NCI-H1694 (cell line): ENCODE measurements around the gene THAP10.
"Not testable (repeated sequence)": the region's sequence is repeated elsewhere in the genome, so short reads cannot be mapped to it uniquely, and the experiment has no call there.

Source experiments
- DNase-seq: peaks from one replicate; lab custom pipeline; 2025; lab: John Stamatoyannopoulos, UW

THAP10 gene

DNA sequence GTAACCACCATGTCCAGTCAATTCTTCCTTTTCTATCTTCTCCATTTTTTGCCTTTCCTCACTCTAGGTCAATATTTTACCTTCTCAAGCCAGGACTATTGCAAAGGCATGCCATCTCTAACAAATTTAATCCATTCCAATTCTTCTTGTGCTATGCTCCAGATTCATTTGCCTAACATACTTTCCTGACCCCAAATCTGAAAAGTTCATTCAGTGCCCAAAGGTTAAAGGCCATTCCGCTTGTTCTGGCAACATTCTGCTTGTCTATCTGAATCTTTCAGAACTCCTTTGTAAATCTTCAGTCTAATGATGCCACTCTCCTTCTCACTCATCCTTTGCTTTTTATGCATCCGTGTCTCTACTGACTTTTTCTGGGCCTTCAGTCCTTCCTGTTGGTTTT lies 15.6 kb downstream of the THAP10 start:
- DNase-seq, result no peak

DNA sequence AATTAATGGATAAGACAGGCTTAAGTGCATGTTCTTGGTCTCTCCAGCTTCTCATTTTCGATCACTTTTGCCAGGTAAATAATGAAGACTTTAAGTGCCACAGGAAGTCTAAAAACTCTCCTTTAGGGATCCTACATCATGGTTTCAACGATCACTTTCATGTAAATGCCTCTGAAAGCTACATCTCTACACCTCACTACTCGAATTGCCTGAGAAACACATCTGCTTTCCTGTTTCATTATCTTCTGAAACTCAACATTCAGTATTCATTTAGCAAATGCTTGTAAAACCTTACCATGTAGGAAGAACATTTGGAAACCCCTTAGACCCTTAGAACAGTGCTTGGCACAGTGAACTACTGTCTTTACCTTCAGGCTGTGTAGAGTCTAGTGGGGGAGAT lies 16.2 kb downstream of the THAP10 start:
- no peak for DNase-seq

- no peak for DNase-seq
These were observed 17.0 kb downstream of the THAP10 start for GRCh38 chr15:70875001-70875782.

- DNase-seq, result no peak
These were observed 18.8 kb downstream of the THAP10 start for GRCh38 chr15:70873232-70874054.

DNA sequence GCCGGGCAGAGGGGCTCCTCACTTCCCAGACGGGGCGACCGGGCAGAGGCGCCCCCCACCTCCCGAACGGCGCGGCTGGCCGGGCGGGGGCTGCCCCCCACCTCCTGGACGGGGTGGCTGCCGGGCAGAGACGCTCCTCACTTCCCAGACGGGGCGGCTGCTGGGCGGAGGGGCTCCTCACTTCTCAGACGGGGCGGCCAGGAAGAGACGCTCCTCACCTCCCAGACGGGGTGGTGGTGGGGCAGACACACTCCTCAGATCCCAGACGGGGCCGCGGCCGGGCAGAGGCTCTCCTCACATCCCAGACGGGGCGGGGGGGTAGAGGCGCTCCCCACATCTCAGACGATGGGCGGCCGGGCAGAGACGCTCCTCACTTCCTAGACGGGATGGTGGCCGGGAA lies 20.7 kb downstream of the THAP10 start:
- not testable (repeated sequence) for DNase-seq

DNA sequence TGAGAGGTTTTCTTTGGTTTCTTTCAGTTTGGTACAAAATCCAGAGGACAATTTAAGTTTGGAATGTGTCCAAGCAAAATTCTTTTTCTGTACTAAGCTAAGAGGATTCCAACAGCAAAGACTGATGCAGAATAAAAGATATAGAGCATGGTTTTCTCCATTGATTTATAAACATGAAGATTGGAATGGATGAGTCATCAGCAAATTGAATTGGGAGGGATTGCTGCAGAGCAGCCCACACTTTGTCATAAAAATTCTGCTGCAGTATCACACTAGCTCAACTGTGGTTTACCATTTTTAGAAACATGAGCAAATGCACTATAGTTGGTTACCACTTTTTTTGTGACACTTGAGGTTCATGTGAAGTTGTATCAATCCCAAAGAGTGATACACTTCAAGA lies 22.2 kb downstream of the THAP10 start:
- no peak for DNase-seq

GRCh38 chr15:70869346-70869745 lies 22.9 kb downstream of the THAP10 start:
- no peak for DNase-seq

DNA sequence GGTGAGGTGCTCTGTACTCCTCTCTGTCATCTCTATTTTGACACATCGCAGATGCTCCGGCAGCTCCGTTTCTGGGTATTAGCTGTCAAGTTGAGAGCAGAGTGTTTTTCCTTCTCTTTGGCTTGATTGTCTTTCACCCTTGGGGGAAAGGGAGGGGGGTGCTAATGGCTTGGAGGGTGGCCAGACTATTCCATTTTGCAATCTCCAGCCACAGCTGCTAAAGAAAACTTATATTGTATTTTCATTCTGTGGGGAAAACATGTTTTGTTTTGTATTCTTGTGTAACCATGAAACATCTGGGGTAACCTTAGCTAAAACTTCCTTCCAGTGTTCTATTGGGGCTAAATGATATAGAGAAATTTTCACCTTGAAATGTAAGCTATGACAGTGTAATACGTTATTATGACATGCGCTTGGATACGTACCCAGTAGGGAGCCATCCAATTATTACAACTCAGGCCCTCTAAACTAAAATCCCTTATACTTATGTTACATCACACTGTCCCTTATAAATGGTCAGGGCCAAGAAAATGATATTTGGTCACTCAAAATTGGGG lies 24.2 kb downstream of the THAP10 start:
- DNase-seq, result no peak

- DNase-seq, result no peak
These were observed 25.1 kb downstream of the THAP10 start for GRCh38 chr15:70866982-70867641.

GRCh38 chr15:70863450-70864218 lies 28.6 kb downstream of the THAP10 start:
- no peak for DNase-seq

GRCh38 chr15:70859998-70860397 lies 32.2 kb downstream of the THAP10 start:
- no peak for DNase-seq

GRCh38 chr15:70859322-70859908 lies 32.8 kb downstream of the THAP10 start:
- DNase-seq, result no peak

DNA sequence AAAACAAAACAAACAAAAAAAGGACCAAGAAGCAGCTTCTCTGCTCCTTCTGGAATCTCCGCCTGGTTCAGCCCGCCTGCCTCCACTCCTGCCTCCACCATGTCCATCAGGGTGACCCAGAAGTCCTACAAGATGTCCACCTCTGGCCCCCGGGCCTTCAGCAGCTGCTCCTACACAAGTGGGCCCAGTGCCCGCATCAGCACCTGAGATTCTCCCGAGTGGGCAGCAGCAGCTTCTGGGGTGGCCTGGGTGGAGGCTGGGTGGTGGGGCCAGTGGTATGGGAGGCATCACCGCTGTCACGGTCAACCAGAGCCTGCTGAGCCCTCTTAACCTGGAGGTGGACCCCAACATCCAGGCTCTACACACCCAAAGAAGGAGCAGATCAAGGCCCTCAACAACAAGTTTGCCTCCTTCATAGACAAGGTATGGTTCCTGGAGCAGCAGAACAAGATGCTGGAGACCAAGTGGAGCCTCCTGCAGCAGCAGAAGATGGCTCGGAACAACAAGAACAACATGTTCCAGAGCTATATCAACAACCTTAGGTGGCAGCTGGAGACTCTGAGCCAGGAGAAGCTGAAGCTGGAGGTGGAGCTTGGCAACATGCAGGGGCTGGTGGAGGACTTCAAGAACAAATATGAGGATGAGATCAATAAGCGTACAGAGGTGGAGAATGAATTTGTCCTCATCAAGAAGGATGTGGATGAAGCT lies 33.5 kb downstream of the THAP10 start:
- not testable (repeated sequence) for DNase-seq

- DNase-seq, result no peak
These were observed 34.5 kb downstream of the THAP10 start for GRCh38 chr15:70857562-70858285.

- DNase-seq, result no peak
These were observed 35.2 kb downstream of the THAP10 start for GRCh38 chr15:70856884-70857561.

- DNase-seq, result no peak
These were observed 35.9 kb downstream of the THAP10 start for GRCh38 chr15:70856177-70856883.

DNA sequence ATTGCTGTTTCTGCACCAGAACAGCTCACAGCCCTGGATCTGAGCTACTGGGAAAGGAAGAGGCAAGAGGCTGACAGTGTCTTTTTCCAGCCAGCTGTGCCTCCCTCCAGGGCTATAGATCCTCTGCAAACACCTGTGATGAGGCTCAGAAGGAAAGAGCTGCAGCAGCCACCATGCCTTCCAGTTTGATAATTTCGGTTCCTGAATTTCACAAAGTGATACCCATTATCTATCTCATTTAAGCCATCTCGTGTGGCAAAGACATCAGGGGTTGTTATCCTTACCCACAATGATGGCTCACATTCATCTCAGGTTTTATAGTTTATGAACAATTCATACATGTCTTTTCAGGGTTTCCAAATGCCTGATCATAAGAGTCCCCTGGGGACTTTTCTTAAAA lies 36.5 kb downstream of the THAP10 start:
- DNase-seq, result no peak

DNA sequence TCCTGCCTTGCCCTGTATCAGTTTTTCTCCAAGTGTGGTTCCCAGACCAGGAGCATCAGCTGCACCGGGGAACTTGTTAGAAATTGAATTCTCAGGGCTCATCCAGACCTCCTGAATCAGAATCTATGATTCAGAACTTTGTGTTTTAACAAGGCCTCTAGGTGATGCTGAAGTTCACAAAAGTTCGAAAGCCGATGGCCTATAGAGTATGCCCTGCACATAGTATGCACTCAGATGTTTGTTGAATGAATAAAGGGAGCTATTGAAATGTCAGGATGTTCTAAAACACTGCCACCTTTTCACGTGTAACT lies 37.6 kb downstream of the THAP10 start:
- no peak for DNase-seq
